ENCODE data around the gene KHDRBS1.

Gene KHDRBS1

GRCh38 chr1:31987135-31987619, 26.5 kb upstream of the KHDRBS1 start:
- no peak overlapping the region for H3K27ac ChIP-seq (ENCODE audit: extremely low read depth, low read depth, low read length)
- POLR2A ChIA-PET: no interaction called here
- no peak overlapping the region for H3K4me3 ChIP-seq (ENCODE audit: low read depth, low read length)
- no peaks in the 10 kb centered on the region for H3K36me3 ChIP-seq (ENCODE audit: control insufficient read depth in 2 of 2, insufficient read depth in 1 of 2, low read length in 2 of 2)
- TF ChIP-seq KLF16 (tag by site-specific recombination; IDR thresholded peaks at IDR 0.05): 0 out of 2 replicates have a peak, but pooled peaks have one; percentile 24
- peak; percentile 47 for TF ChIP-seq GLIS2 (tag by site-specific recombination; IDR thresholded peaks at IDR 0.05)
- TF ChIP-seq, protein P1, sequence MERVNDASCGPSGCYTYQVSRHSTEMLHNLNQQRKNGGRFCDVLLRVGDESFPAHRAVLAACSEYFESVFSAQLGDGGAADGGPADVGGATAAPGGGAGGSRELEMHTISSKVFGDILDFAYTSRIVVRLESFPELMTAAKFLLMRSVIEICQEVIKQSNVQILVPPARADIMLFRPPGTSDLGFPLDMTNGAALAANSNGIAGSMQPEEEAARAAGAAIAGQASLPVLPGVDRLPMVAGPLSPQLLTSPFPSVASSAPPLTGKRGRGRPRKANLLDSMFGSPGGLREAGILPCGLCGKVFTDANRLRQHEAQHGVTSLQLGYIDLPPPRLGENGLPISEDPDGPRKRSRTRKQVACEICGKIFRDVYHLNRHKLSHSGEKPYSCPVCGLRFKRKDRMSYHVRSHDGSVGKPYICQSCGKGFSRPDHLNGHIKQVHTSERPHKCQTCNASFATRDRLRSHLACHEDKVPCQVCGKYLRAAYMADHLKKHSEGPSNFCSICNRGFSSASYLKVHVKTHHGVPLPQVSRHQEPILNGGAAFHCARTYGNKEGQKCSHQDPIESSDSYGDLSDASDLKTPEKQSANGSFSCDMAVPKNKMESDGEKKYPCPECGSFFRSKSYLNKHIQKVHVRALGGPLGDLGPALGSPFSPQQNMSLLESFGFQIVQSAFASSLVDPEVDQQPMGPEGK (tag by site-specific recombination; IDR thresholded peaks at IDR 0.05): peak; percentile 39; the same call in 1 of the 2 replicates
- no peak for TF ChIP-seq ZNF518A (tag by site-specific recombination; conservative IDR thresholded peaks at IDR 0.05; ENCODE audit: low read depth)
- TF ChIP-seq ZBTB17 (tag by site-specific recombination; IDR thresholded peaks at IDR 0.05): peak; percentile 75
- TF ChIP-seq ZIC2 (tag by site-specific recombination; IDR thresholded peaks at IDR 0.05): peak; percentile 92
- TF ChIP-seq ZNF18 (tag by site-specific recombination; IDR thresholded peaks at IDR 0.05): peak; percentile 78; the same call in 1 of the 2 replicates
- peak; percentile 64 for TF ChIP-seq ZNF341 (tag by site-specific recombination; IDR thresholded peaks at IDR 0.05; ENCODE audit: low read depth)
- peak; percentile 35; the same call in 1 of the 2 replicates for TF ChIP-seq ZBTB8A (tag by site-specific recombination; IDR thresholded peaks at IDR 0.05)
- TF ChIP-seq ZNF391 (tag by site-specific recombination; IDR thresholded peaks at IDR 0.05; ENCODE audit: borderline replicate concordance, low read depth): no peak
- no peak for TF ChIP-seq ELK4 (IDR thresholded peaks at IDR 0.05; ENCODE audit: borderline replicate concordance, low read depth, low read length)
- TF ChIP-seq ZBTB20 (tag by site-specific recombination; IDR thresholded peaks at IDR 0.05): 0 out of 2 replicates have a peak, but pooled peaks have one; percentile 6
- peak; percentile 54; the same call in 1 of the 2 replicates for TF ChIP-seq GLIS1 (tag by site-specific recombination; IDR thresholded peaks at IDR 0.05)
- TF ChIP-seq ZBTB10 (tag by site-specific recombination; IDR thresholded peaks at IDR 0.05): no peak
- TF ChIP-seq ZNF585B (tag by site-specific recombination; IDR thresholded peaks at IDR 0.05): no peak
- no peak for TF ChIP-seq AEBP2 (tag by site-specific recombination; IDR thresholded peaks at IDR 0.05; ENCODE audit: borderline replicate concordance)
- no peaks in the 10 kb centered on the region for H3K9me3 ChIP-seq (ENCODE audit: control insufficient read depth, insufficient read depth, low read depth, low read length)
- no peaks in the 10 kb centered on the region for H3K4me1 ChIP-seq (ENCODE audit: control insufficient read depth, insufficient read depth, low read length)
- CTCF ChIA-PET: interaction anchor here (1.1 to 4.0 kb wide), 4 partner anchors 10 to 76 kb away, joined by 3 to 13 read pairs (median 6); no protein-coding TSS in a partner anchor
